Measurements from ENCODE around the gene CCDC78.

The CCDC78 gene

GRCh38 chr16:764848-765487, 38.7 kb upstream of the CCDC78 start:
- H3K4me3 ChIP-seq (replicated peaks in 1 of 2; ENCODE audit: low read depth in 2 of 2, low read length in 2 of 2): no peak overlapping the region
- no peak for DNase-seq (ENCODE audit: low read depth in 2 of 2)
- TF ChIP-seq, protein P1, sequence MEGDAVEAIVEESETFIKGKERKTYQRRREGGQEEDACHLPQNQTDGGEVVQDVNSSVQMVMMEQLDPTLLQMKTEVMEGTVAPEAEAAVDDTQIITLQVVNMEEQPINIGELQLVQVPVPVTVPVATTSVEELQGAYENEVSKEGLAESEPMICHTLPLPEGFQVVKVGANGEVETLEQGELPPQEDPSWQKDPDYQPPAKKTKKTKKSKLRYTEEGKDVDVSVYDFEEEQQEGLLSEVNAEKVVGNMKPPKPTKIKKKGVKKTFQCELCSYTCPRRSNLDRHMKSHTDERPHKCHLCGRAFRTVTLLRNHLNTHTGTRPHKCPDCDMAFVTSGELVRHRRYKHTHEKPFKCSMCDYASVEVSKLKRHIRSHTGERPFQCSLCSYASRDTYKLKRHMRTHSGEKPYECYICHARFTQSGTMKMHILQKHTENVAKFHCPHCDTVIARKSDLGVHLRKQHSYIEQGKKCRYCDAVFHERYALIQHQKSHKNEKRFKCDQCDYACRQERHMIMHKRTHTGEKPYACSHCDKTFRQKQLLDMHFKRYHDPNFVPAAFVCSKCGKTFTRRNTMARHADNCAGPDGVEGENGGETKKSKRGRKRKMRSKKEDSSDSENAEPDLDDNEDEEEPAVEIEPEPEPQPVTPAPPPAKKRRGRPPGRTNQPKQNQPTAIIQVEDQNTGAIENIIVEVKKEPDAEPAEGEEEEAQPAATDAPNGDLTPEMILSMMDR (IDR thresholded peaks at IDR 0.05; ENCODE audit: low read depth, low read length): no peak

DNA sequence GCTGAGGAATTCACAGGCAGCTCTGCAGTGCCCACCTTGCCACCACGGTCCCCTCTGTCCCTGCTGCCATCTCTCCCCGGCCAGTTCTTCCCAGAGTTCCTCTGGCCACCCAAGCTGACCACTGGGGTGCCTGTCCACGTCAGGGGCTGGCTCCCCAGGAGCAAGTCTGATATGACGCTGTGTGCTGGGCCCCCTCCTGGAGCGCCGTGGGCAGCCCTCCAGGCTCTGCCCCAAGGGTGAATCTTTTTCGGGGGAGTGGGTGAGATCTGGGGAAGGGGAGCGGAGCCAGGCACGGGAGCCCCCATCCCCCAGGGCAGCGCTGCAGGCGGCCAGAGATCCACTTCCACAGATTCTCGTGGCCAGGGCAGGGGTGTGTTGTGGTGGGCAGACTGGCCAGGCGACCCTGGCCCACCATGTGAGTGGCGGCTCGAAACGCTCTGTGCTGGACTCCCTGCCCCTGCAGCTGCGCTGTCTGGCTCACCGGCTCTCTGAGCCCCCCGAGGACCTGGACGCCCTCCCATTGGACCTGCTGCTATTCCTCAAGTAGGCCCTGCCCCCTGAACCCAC, 38.0 kb upstream of the CCDC78 start:
- DNase-seq (ENCODE audit: low read depth in 2 of 2): no peak
- H3K4me3 ChIP-seq (replicated peaks in 1 of 2; ENCODE audit: low read depth in 2 of 2, low read length in 2 of 2): no peak overlapping the region
- TF ChIP-seq, protein P1 (IDR thresholded peaks at IDR 0.05; ENCODE audit: low read depth, low read length): no peak

DNA sequence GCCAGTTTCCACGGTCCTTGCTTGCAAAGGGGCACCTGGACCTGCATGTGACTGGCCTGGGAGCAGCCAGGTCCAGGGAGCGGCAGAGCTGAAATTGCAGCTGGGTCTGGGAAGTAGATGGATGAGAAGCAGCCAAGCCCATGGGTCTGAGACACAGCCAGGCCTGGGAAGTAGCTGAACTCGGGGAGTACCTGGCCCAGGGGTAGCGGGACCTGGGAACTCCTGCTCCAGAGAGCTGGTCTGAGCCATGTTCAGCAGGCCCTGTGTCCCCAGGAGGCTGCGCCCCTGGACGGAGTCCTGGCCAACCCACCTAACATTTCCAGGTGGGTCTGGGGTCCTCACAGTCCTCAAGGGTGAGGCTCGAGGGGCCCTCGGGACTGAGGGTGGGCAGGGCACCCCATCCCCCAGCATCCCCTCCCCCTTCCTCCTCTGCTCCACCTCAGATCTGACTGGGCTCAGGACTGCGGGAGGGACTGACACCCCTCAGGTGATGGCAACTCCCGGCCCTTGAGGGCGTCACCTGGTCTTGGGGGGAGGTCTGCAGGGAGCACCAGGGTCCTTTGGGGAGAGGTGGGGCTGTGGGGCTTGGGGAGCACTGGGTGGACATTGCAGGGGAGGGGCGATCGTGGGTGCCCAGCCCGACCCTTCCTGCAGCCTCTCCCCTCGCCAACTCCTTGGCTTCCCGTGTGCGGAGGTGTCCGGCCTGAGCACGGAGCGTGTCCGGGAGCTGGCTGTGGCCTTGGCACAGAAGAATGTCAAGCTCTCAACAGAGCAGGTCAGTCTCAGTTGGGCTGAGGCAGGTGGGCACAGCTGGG, 37.3 kb upstream of the CCDC78 start:
- TF ChIP-seq, protein P1 (IDR thresholded peaks at IDR 0.05; ENCODE audit: low read depth, low read length): no peak
- H3K4me3 ChIP-seq (replicated peaks in 1 of 2; ENCODE audit: low read depth in 2 of 2, low read length in 2 of 2): no peak overlapping the region
- no peak for DNase-seq (ENCODE audit: low read depth in 2 of 2)

DNA sequence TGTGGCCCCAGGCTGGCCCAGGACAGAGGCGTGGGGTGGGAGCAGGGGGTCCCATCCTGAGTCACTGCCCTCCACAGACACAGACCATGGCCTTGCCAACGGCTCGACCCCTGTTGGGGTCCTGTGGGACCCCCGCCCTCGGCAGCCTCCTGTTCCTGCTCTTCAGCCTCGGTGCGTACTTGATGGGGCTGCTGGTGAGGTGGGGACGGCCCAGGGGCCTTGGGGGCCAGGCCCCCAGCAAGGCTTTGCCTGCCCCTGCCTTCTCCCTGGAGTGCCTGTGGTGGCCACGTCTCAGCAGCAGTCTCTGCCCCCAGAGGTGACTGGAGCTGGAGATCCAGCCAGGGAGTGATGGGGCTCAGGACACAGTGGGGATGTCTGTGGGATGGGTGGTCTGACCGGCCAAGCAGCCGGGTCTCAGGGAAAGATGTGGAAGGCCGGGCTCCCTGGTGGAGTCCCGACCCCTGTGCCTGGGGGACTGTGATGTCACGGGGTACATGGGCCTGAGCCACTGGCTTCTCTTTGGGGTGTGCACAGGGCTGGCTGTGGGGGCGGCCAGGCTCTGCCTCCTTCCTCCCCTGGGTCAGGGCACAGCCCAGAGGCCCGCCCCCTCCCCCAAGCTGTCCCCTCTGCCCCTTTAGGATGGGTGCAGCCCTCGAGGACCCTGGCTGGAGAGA, 36.5 kb upstream of the CCDC78 start:
- no peak for DNase-seq (ENCODE audit: low read depth in 2 of 2)
- TF ChIP-seq, protein P1 (IDR thresholded peaks at IDR 0.05; ENCODE audit: low read depth, low read length): no peak
- H3K4me3 ChIP-seq (replicated peaks in 1 of 2; ENCODE audit: low read depth in 2 of 2, low read length in 2 of 2): no peak overlapping the region

GRCh38 chr16:761625-762513, 35.6 kb upstream of the CCDC78 start:
- no peak overlapping the region for H3K4me3 ChIP-seq (replicated peaks in 1 of 2; ENCODE audit: low read depth in 2 of 2, low read length in 2 of 2)
- no peak for DNase-seq (ENCODE audit: low read depth in 2 of 2)

More at GRCh38 chr16:761625-762513, 35.6 kb upstream of the CCDC78 start:
- TF ChIP-seq, protein P1 (IDR thresholded peaks at IDR 0.05; ENCODE audit: low read depth, low read length): no peak
